K562 (cell line): ENCODE results near the gene RNF214.

Experiments used
- ERF ChIP-seq: fragments of 450-650 bp; formaldehyde crosslinking; IDR thresholded peaks from 2 replicates; pipeline ENCODE4 v1.4.0; 2020; ENCODE audit warnings: mild to moderate bottlenecking, mixed read lengths
- LARP7 ChIP-seq: fragments of 450-650 bp; IDR thresholded peaks from 2 replicates; pipeline ENCODE4 v1.6.1; 2016
- MXI1 ChIP-seq: IDR thresholded peaks from 2 replicates; pipeline ENCODE4 v1.6.1; 2011; ENCODE audit warnings: low read depth, mild to moderate bottlenecking, improper control_type of control experiment, low read length
- STAT5B ChIP-seq: fragments of 250-450 bp; sonication (Bioruptor Pico); IDR thresholded peaks from 2 replicates; pipeline ENCODE4 v1.8.0; 2021; ENCODE audit warnings: mild to moderate bottlenecking, inconsistent platforms
- TF ChIP-seq, protein P1 (sequence below), 3 experiments: IDR thresholded peaks in 2 of 3; conservative IDR thresholded peaks in 1 of 3; 2 replicates each; pipeline ENCODE4 v1.5.1; 2011 to 2012; ENCODE audit warnings: low read length in 3 of 3, mild to moderate bottlenecking in 3 of 3, control low read depth in 2 of 3, improper control_type of control experiment in 1 of 3, inconsistent platforms in 1 of 3, low read depth in 1 of 3, mixed read lengths in 1 of 3, moderate library complexity in 1 of 3; ENCODE audit not compliant: insufficient read depth in 2 of 3
- TF ChIP-seq, protein P2 (sequence below): sonication (generic); formaldehyde crosslinking; IDR thresholded peaks from 2 replicates; pipeline ENCODE4 v1.9.0; 2022; ENCODE audit warnings: mild to moderate bottlenecking, missing genetic modification reagents

DNA sequence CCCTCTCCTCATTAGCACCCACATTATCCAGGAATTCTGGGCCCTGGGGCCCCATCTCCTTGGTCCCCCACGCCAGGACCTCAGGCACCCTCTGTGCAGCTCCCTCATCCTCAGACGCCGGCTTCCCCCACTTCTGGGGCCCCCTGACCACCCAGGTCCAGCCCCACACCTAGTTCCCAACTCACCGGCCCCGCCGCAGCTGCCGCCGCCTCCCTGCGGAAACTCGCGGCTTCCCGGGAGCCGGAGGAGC, 704 bp upstream of the RNF214 start, which contains the start of gene PCSK7:
- TF ChIP-seq, protein P1, sequence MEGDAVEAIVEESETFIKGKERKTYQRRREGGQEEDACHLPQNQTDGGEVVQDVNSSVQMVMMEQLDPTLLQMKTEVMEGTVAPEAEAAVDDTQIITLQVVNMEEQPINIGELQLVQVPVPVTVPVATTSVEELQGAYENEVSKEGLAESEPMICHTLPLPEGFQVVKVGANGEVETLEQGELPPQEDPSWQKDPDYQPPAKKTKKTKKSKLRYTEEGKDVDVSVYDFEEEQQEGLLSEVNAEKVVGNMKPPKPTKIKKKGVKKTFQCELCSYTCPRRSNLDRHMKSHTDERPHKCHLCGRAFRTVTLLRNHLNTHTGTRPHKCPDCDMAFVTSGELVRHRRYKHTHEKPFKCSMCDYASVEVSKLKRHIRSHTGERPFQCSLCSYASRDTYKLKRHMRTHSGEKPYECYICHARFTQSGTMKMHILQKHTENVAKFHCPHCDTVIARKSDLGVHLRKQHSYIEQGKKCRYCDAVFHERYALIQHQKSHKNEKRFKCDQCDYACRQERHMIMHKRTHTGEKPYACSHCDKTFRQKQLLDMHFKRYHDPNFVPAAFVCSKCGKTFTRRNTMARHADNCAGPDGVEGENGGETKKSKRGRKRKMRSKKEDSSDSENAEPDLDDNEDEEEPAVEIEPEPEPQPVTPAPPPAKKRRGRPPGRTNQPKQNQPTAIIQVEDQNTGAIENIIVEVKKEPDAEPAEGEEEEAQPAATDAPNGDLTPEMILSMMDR (IDR thresholded peaks at IDR 0.05 in 2 of 3, conservative IDR thresholded peaks at IDR 0.05 in 1 of 3; ENCODE audit: insufficient read depth in 2 of 3, low read depth in 1 of 3, low read length in 3 of 3) = no peak
- TF ChIP-seq STAT5B (CRISPR knock-in tag) = no peak
- no peak for TF ChIP-seq LARP7
- no peak for TF ChIP-seq ERF (CRISPR knock-in tag)
- TF ChIP-seq MXI1 = no peak
- TF ChIP-seq, protein P2, sequence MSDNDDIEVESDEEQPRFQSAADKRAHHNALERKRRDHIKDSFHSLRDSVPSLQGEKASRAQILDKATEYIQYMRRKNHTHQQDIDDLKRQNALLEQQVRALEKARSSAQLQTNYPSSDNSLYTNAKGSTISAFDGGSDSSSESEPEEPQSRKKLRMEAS = no peak
